Endothelial cell of umbilical vein (primary cell): ENCODE measurements around the gene RIMBP2. TPM values are rescaled to one million over a fixed set of nuclear protein-coding genes. Genes with fewer than 3 reads are reported as not detected.

ENCODE experiments used
- BruUV-seq: library from RNA; stranded (reverse); fragments of 400-500 nt; replicated peaks from 2 replicates; lab custom pipeline; 2021; lab: Mats Ljungman, UMichigan
- CTCF ChIA-PET: fragments of 300-600, 350-600 bp; sonication (Branson Sonifier 250); formaldehyde crosslinking; loops from one replicate; lab custom pipeline; 2021; ENCODE audit warnings: antibody characterized with exemption, inconsistent platforms; lab: Charles Lee
- POLR2A ChIA-PET: fragments of 300-600, 350-600 bp; sonication (Branson Sonifier 250); formaldehyde crosslinking; loops from one replicate; lab custom pipeline; 2021; ENCODE audit warnings: antibody characterized with exemption, inconsistent platforms; lab: Charles Lee
- DNase-seq: peaks from one replicate; pipeline ENCODE4 v3.0.0-alpha.2; 2011; ENCODE audit warnings: low read depth, low spot score
- FAIRE-seq: peaks from 2 replicates; lab custom pipeline; 2011; peaks lifted over from hg19 to GRCh38; lab: Jason Lieb, UNC
- H2AFZ ChIP-seq: 2 replicates; pipeline ENCODE4 v1.6.0; 2012; ENCODE audit warnings: low read depth, low read length, control low read depth, inconsistent platforms
- H3K27ac ChIP-seq: 2 replicates; pipeline ENCODE4 v1.5.1; 2011; ENCODE audit warnings: low read depth, mild to moderate bottlenecking, control low read depth, low read length, moderate library complexity; ENCODE audit not compliant: insufficient read depth
- H3K27me3 ChIP-seq, 2 experiments: 2 replicates each; pipeline versions ENCODE4 v1.6.0 to v1.6.1; 2011; ENCODE audit warnings: low read length in 2 of 2, mixed read lengths in 1 of 2; ENCODE audit not compliant: control insufficient read depth in 2 of 2, insufficient read depth in 2 of 2
- H3K36me3 ChIP-seq, 2 experiments: 2 replicates in 1 of 2; 3 replicates in 1 of 2; pipeline ENCODE4 v1.5.1; 2011; ENCODE audit warnings: low read length in 2 of 2, mild to moderate bottlenecking in 1 of 2, moderate library complexity in 1 of 2; ENCODE audit not compliant: control insufficient read depth in 2 of 2, insufficient read depth in 2 of 2; ENCODE audit errors: extremely low read depth in 1 of 2
- H3K4me1 ChIP-seq: 3 replicates; pipeline ENCODE4 v1.5.1; 2011; ENCODE audit warnings: mild to moderate bottlenecking, low read length; ENCODE audit not compliant: control insufficient read depth, insufficient read depth; ENCODE audit errors: extremely low read depth
- H3K4me2 ChIP-seq: 2 replicates; pipeline ENCODE4 v1.6.1; 2011; ENCODE audit warnings: low read length, control low read depth, mixed read lengths; ENCODE audit not compliant: insufficient read depth
- H3K4me3 ChIP-seq, 3 experiments: fragments of 200-600 bp in 1 of 3; sonication (generic), shearing (Covaris generic) in 1 of 3; replicated peaks in 1 of 3; 2 replicates each; pipeline ENCODE4 v1.5.1; 2011 to 2016; ENCODE audit warnings: control low read depth in 3 of 3, low read length in 3 of 3, mild to moderate bottlenecking in 2 of 3, inconsistent platforms in 1 of 3, low read depth in 1 of 3, moderate library complexity in 1 of 3; ENCODE audit not compliant: insufficient read depth in 1 of 3
- H3K79me2 ChIP-seq: 2 replicates; pipeline ENCODE4 v1.6.0; 2012; ENCODE audit warnings: low read length, inconsistent platforms; ENCODE audit not compliant: control insufficient read depth, insufficient read depth
- H3K9ac ChIP-seq: replicated peaks from 2 replicates; pipeline ENCODE3; 2011; ENCODE audit warnings: low read length, control low read depth; ENCODE audit not compliant: insufficient read depth; ENCODE audit errors: extremely low read depth
- H3K9me1 ChIP-seq: replicated peaks from 3 replicates; pipeline ENCODE4 v1.6.0; 2011; ENCODE audit warnings: mild to moderate bottlenecking, low read length; ENCODE audit not compliant: control insufficient read depth, insufficient read depth; ENCODE audit errors: extremely low read depth
- H3K9me3 ChIP-seq: replicated peaks from 2 replicates; pipeline ENCODE4 v1.5.1; 2012; ENCODE audit warnings: low read length, inconsistent platforms; ENCODE audit not compliant: control insufficient read depth, insufficient read depth
- H4K20me1 ChIP-seq: replicated peaks from 2 replicates; pipeline ENCODE3; 2011; ENCODE audit warnings: mild to moderate bottlenecking, low read length; ENCODE audit not compliant: control insufficient read depth, insufficient read depth; ENCODE audit errors: extremely low read depth
- EZH2 ChIP-seq: IDR thresholded peaks from 2 replicates; pipeline ENCODE4 v1.6.1; 2012; ENCODE audit warnings: borderline replicate concordance, low read depth, mild to moderate bottlenecking, moderate library complexity, low read length, inconsistent platforms; ENCODE audit not compliant: severe bottlenecking
- FOS ChIP-seq: IDR thresholded peaks from 2 replicates; pipeline ENCODE4 v1.6.1; 2011; ENCODE audit warnings: mild to moderate bottlenecking, low read length, moderate library complexity, borderline replicate concordance; ENCODE audit not compliant: insufficient read depth
- GATA2 ChIP-seq: IDR thresholded peaks from 2 replicates; pipeline ENCODE4 v1.7.0; 2011; ENCODE audit warnings: low read depth, mild to moderate bottlenecking, moderate library complexity, mixed read lengths, low read length; ENCODE audit not compliant: insufficient read length, insufficient read depth
- JUN ChIP-seq: IDR thresholded peaks from 2 replicates; pipeline ENCODE4 v1.6.1; 2011; ENCODE audit warnings: borderline replicate concordance, low read depth; ENCODE audit not compliant: insufficient read length, insufficient read depth
- MYC ChIP-seq: IDR thresholded peaks from one replicate; pipeline ENCODE4 v1.6.1; 2011; ENCODE audit warnings: mild to moderate bottlenecking, low read depth, low read length
- POLR2A ChIP-seq: IDR thresholded peaks from 2 replicates; pipeline ENCODE4 v1.6.1; 2012; ENCODE audit warnings: low read depth, mild to moderate bottlenecking, control low read depth, low read length
- POLR2AphosphoS5 ChIP-seq: IDR thresholded peaks from 2 replicates; pipeline ENCODE4 v1.6.1; 2012; ENCODE audit warnings: low read depth, mild to moderate bottlenecking, control low read depth, low read length, moderate library complexity; ENCODE audit not compliant: insufficient read depth
- dilution Hi-C: fragments of 300-500 bp; cut with MboI; formaldehyde crosslinking; loops from one replicate; pipeline ENCODE4 v1.15.0; 2019; ENCODE audit warnings: low sequenced_read_pairs; ENCODE audit not compliant: extremely low pct_ligation_motif_present
- intact Hi-C: fragments of 100-400 bp; cut with micrococcal nuclease; formaldehyde crosslinking; loops from one replicate; pipeline ENCODE4 v1.10.0; 2022
- polyA plus RNA-seq, 4 experiments: library from polyadenylated mRNA; depleted of rRNA in 3 of 4; stranded (reverse) in 3 of 4; unstranded in 1 of 4; fragments of >200 nt; gene quantifications; 2 replicates each; pipeline versions ENCODE4 v1.2.1 to v1.2.3, GENCODE V29; 2011 to 2012; ENCODE audit warnings: missing spikeins in 1 of 4
- total RNA-seq: library from RNA; stranded (reverse); gene quantifications from 2 replicates; pipeline ENCODE4 v1.2.3, GENCODE V29; 2021
- TF ChIP-seq, protein P1 (sequence below): IDR thresholded peaks from 2 replicates; pipeline ENCODE4 v1.6.1; 2011; ENCODE audit not compliant: insufficient read depth, insufficient read length
- TF ChIP-seq, protein P2 (sequence below), 2 donors: IDR thresholded peaks; 1 replicate in 1 of 2; 2 replicates in 1 of 2; pipeline ENCODE4 v1.5.1; 2011; ENCODE audit warnings: low read length in 2 of 2, mild to moderate bottlenecking in 2 of 2, moderate library complexity in 2 of 2, control low read depth in 1 of 2, inconsistent platforms in 1 of 2, low read depth in 1 of 2; ENCODE audit not compliant: insufficient read depth in 1 of 2; ENCODE audit errors: extremely low read depth in 1 of 2

RIMBP2 gene
- total and polyA plus RNA-seq, 2 donors (not counting 3 experiments of a cell fraction or from before 2014, with no cell fraction given): 0.04 TPM; not detected in 1

DNA sequence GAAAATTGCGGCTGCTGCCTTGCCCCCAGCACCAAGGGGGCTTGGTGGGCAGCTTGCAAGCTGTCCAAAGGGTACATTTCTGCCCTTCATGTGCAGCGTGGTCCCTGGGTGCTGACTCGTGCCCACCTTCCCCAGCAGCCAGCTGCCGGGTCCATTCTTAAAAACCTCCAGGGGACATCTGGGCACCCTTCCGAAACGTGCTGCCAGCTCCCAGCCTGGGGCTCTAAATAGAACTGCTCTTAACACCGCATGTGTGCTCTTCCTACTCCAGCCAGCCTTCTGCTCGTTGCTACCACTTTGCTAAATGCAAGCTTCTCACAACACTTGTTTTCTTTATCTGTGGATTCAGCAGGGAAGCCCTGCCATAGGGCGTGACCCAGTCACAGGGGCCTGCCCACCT is 66.0 kb downstream of the RIMBP2 start:
- intact Hi-C loops (no loop called here), dilution Hi-C loops (no loop called here)
- no peaks in the 10 kb centered on the region for H3K9me1 ChIP-seq
- TF ChIP-seq EZH2: no peak
- TF ChIP-seq POLR2AphosphoS5: no peak
- TF ChIP-seq, protein P1, sequence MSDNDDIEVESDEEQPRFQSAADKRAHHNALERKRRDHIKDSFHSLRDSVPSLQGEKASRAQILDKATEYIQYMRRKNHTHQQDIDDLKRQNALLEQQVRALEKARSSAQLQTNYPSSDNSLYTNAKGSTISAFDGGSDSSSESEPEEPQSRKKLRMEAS: no peak
- TF ChIP-seq POLR2A: no peak
- no peak for TF ChIP-seq JUN
- no peak for TF ChIP-seq FOS
- TF ChIP-seq GATA2: no peak
- TF ChIP-seq MYC: no peak
- TF ChIP-seq, protein P2, sequence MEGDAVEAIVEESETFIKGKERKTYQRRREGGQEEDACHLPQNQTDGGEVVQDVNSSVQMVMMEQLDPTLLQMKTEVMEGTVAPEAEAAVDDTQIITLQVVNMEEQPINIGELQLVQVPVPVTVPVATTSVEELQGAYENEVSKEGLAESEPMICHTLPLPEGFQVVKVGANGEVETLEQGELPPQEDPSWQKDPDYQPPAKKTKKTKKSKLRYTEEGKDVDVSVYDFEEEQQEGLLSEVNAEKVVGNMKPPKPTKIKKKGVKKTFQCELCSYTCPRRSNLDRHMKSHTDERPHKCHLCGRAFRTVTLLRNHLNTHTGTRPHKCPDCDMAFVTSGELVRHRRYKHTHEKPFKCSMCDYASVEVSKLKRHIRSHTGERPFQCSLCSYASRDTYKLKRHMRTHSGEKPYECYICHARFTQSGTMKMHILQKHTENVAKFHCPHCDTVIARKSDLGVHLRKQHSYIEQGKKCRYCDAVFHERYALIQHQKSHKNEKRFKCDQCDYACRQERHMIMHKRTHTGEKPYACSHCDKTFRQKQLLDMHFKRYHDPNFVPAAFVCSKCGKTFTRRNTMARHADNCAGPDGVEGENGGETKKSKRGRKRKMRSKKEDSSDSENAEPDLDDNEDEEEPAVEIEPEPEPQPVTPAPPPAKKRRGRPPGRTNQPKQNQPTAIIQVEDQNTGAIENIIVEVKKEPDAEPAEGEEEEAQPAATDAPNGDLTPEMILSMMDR (IDR thresholded peaks at IDR 0.05; ENCODE audit: extremely low read depth in 1 of 2, insufficient read depth in 1 of 2, low read depth in 1 of 2, low read length in 2 of 2): no peak
- H3K9me3 ChIP-seq: peaks cover 5% of the 10 kb centered on the region
- H3K27me3 ChIP-seq: no peaks in the 10 kb centered on the region
- H3K4me3 ChIP-seq: no peak overlapping the region
- no peaks in the 10 kb centered on the region for H4K20me1 ChIP-seq
- no peak for DNase-seq
- ChIA-PET CTCF (no interaction called here), POLR2A (no interaction called here)
- no peaks in the 10 kb centered on the region for H3K79me2 ChIP-seq
- H2AFZ ChIP-seq: no peak overlapping the region
- no TSS peak for BruUV-seq
- no peak overlapping the region for H3K4me2 ChIP-seq
- H3K9ac ChIP-seq: no peak overlapping the region
- H3K27ac ChIP-seq: no peak overlapping the region
- H3K4me1 ChIP-seq: no peaks in the 10 kb centered on the region
- H3K36me3 ChIP-seq: no peaks in the 10 kb centered on the region
- FAIRE-seq: no peak
